GM12801 (cell line): ENCODE data around the gene UTP25.

Source experiments
- CTCF ChIP-seq: IDR thresholded peaks from one replicate; pipeline ENCODE4 v1.5.1; 2011; ENCODE audit warnings: control low read depth; ENCODE audit not compliant: insufficient read length; ENCODE audit errors: extremely low read depth

UTP25 gene

GRCh38 chr1:209786146-209786545 is 41.6 kb upstream of the UTP25 start:
- no peak for TF ChIP-seq CTCF

DNA sequence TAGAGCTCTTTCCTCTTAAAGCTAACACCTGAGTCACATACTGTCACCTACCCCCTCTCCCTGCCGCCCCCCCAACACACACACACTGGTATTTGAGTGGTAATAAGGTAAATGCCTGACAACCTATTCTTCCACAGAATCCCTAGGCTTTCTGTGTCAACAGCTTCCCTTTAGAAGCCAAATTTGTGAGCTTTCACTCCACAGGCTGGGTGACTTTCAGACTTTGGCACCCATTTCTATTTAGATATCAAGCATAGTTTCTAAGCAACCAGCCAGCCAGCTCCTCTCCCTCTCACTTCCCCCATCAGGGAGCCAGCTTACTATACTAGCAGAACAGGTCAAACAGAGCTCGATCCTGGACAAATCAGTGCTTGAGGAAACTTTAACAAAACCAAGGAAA is 40.2 kb upstream of the UTP25 start:
- no peak for TF ChIP-seq CTCF

DNA sequence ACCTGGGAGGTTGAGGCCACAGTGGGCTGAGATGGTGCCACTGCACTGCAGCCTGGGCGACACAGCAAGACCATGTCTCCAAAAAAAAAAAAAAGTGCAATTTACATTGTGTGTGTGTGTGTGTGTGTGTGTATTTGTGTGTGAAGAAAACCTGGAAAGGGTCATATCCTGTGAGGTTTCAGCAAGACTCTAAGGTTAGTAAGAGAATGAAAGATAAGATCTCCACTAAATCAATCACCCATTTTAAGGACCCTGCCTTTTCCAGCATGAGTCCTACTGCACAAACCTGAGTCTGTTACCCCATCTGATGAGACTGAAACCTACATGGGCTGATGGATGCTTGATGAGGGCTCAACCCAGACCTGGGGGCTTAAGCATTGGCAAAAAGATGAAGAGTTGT is 38.5 kb upstream of the UTP25 start:
- TF ChIP-seq CTCF: no peak

DNA sequence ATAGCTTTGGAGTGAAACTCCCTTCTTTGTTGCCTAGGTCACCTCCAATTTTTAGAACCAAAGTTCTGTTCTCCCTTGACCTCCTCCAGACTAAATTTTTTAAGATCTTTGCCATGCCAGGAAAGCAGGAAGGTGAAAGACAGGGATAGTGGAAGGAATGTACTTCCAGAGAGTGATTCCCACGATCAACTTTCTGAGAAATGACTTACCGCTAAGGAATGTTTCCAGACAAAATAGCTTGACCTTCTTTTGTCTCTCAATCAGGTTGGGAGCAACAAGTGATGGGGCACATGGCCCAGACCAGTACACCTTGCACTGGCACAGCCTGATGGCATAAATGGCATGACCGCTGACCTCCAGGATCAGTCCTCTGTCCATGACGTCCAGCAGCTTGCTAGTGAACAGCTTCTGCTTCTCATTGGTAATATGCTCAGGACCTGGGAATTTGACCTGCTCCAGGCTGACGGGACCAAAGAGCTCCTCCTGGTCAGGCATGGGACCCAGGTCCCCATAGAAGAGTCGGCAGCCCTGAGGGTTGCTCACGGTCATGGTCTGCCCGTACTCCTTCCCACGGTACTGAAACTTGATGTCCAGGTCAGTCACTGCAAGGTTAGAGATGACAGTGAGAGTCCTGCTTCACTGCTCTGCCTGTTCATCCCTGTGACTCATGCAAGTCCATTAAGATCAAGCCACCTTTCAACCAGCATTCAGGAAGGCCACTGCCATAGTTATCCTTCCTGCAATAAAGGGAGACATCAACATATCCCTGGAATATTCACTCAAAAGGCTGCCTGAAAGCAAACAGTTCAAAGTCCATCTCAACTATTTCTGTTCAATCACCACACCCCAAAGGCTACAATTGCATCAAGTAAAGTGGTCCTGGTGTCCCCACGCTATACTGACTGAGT is 37.2 kb upstream of the UTP25 start:
- no peak for TF ChIP-seq CTCF

DNA sequence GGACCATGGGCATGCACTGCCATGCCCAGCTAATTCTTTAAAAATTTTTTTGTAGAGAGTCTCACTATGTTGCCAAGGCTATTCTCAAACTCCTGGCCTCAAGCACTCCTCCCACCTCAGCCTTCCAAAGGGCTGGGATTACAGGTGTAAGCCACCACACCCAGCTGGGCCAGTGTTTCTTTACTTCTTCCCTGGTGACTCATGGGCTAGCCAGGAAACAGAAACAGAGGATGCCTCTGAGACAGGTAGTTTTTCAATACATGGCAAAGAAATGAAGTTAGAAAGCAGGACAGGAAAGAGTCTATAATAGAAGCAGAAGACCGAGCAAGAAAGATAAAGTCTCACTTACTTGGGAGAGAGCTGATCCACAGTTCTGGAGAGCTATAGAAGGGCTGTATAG is 35.9 kb upstream of the UTP25 start:
- no peak for TF ChIP-seq CTCF

GRCh38 chr1:209797978-209798639 is 29.7 kb upstream of the UTP25 start:
- no peak for TF ChIP-seq CTCF

DNA sequence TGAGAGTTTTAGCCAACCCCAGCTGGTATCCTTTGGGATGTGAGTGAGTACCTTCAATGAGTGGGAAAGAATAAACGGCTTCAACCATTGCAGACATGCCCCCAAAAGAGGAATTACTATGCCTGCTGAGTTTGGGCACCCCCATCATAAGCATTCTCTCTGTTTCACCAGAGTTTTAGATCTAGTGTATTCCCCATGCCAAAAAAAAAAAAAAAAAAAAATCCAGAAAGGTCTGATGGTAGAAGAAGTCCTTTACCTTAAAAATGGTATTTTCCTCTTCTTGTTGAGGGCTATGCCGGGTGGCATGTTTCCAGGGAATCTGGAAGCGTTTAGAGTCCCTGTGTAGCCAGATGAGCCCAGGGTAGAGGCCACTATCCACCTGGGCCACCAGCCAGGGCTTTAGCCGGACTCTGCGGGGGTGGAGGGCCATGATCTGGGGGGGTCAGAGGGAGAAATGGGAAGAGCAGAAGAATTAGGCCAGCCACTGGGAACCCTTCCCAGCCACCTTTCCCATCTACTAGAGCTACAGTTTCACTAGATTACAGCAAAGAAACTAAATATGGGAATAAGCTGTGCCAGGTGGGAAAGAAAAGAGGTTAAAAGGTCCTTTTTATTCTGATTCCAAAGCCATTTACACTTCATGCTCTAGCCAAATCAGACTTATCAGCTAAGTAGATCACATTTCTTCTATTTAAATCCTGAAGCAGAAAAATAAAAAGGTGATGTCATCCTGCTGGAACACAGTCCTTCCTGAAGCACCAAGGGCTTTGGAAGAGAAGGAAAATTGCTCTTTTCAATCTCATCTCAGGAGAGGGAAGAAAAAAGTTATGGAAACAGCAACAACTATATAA is 26.6 kb upstream of the UTP25 start:
- no peak for TF ChIP-seq CTCF
